H1 (cell line): Measurements from ENCODE around the gene SLC25A48. TPM values are rescaled to one million over a fixed set of nuclear protein-coding genes. Genes with fewer than 3 reads are reported as not detected.

Experiments
- CTCF ChIA-PET: fragments of 300-600 bp; sonication (Branson Sonifier 250); formaldehyde crosslinking; loops from one replicate; lab custom pipeline; 2021; ENCODE audit not compliant: partially characterized antibody; lab: Charles Lee
- POLR2A ChIA-PET: fragments of 300-600 bp; sonication (Branson Sonifier 250); formaldehyde crosslinking; loops from one replicate; lab custom pipeline; 2021; ENCODE audit warnings: inconsistent platforms; ENCODE audit not compliant: partially characterized antibody; lab: Charles Lee
- DNase-seq, 2 experiments: peaks; one replicate each; pipeline versions ENCODE4 v3.0.0 to v3.0.0-alpha.2; 2010 to 2022; ENCODE audit warnings: low spot score in 2 of 2, low read depth in 1 of 2, mixed read lengths in 1 of 2
- FAIRE-seq: peaks from 2 replicates; lab custom pipeline; 2011; peaks lifted over from hg19 to GRCh38; lab: Jason Lieb, UNC
- H2AFZ ChIP-seq: 2 replicates; pipeline ENCODE4 v1.8.1; 2012; ENCODE audit warnings: low read length, inconsistent platforms
- H2AK5ac ChIP-seq: 2 replicates; pipeline ENCODE4 v1.6.1; 2013; ENCODE audit warnings: low read depth, low read length
- H2BK120ac ChIP-seq: replicated peaks from 2 replicates; pipeline ENCODE3; 2013; ENCODE audit warnings: low read depth, low read length, inconsistent platforms
- H2BK12ac ChIP-seq: 2 replicates; pipeline ENCODE4 v1.6.1; 2013; ENCODE audit warnings: low read depth, low read length
- H2BK15ac ChIP-seq: 2 replicates; pipeline ENCODE4 v1.6.1; 2013; ENCODE audit warnings: low read length
- H2BK20ac ChIP-seq: 2 replicates; pipeline ENCODE4 v1.6.1; 2013; ENCODE audit warnings: low read length
- H2BK5ac ChIP-seq: 2 replicates; pipeline ENCODE4 v1.6.1; 2013; ENCODE audit warnings: low read depth, low read length
- H3K14ac ChIP-seq: 2 replicates; pipeline ENCODE4 v1.6.1; 2013; ENCODE audit warnings: inconsistent platforms; ENCODE audit not compliant: insufficient read length
- H3K18ac ChIP-seq: 2 replicates; pipeline ENCODE4 v1.6.1; 2013; ENCODE audit warnings: low read length; ENCODE audit errors: extremely low read depth
- H3K23ac ChIP-seq: 2 replicates; pipeline ENCODE4 v1.6.1; 2013; ENCODE audit warnings: inconsistent platforms; ENCODE audit not compliant: insufficient read length
- H3K23me2 ChIP-seq: 2 replicates; pipeline ENCODE4 v1.6.1; 2013; ENCODE audit warnings: low read depth, low read length
- H3K27ac ChIP-seq: 2 replicates; pipeline ENCODE4 v1.6.1; 2011; ENCODE audit warnings: low read depth, low read length, inconsistent platforms
- H3K27me3 ChIP-seq, 4 experiments: replicated peaks in 1 of 4; 1 replicate in 1 of 4; 2 replicates in 3 of 4; pipeline versions ENCODE4 v1.6.1 to v1.8.1; 2011 to 2013; ENCODE audit warnings: low read length in 3 of 4, mild to moderate bottlenecking in 3 of 4, inconsistent platforms in 2 of 4, mixed read lengths in 2 of 4, moderate library complexity in 1 of 4; ENCODE audit not compliant: control insufficient read depth in 3 of 4, insufficient read depth in 3 of 4; ENCODE audit errors: extremely low read depth in 1 of 4
- H3K36me3 ChIP-seq, 4 experiments: 2 replicates each; pipeline versions ENCODE4 v1.6.1 to v1.8.1; 2011 to 2013; ENCODE audit warnings: mild to moderate bottlenecking in 4 of 4, low read length in 3 of 4, moderate library complexity in 2 of 4, control low read depth in 1 of 4, inconsistent platforms in 1 of 4; ENCODE audit not compliant: insufficient read depth in 4 of 4, control insufficient read depth in 2 of 4
- H3K4ac ChIP-seq: replicated peaks from 2 replicates; pipeline ENCODE3; 2013; ENCODE audit warnings: low read length, low read depth, mixed read lengths, inconsistent platforms; ENCODE audit not compliant: insufficient read length
- H3K4me1 ChIP-seq, 4 experiments: replicated peaks in 1 of 4; 1 replicate in 1 of 4; 2 replicates in 3 of 4; pipeline versions ENCODE4 v1.6.1 to v1.8.1; 2011 to 2013; ENCODE audit warnings: low read length in 3 of 4, inconsistent platforms in 2 of 4, mixed read lengths in 1 of 4; ENCODE audit not compliant: insufficient read depth in 4 of 4, control insufficient read depth in 3 of 4
- H3K4me2 ChIP-seq, 2 experiments: 2 replicates each; pipeline versions ENCODE4 v1.6.1 to v1.8.1; 2011 to 2013; ENCODE audit warnings: low read depth in 2 of 2, low read length in 2 of 2, control low read depth in 1 of 2, inconsistent platforms in 1 of 2, mild to moderate bottlenecking in 1 of 2; ENCODE audit not compliant: insufficient read depth in 1 of 2
- H3K4me3 ChIP-seq, 4 experiments: fragments of 200-600, 300-600 bp in 1 of 4; sonication (generic), shearing (Covaris generic), sonication (Bioruptor Twin) in 1 of 4; 2 replicates each; pipeline versions ENCODE4 v1.5.1 to v1.8.1; 2011 to 2016; ENCODE audit warnings: low read length in 4 of 4, low read depth in 3 of 4, control low read depth in 2 of 4, inconsistent platforms in 2 of 4, mild to moderate bottlenecking in 2 of 4, mixed read lengths in 1 of 4, moderate library complexity in 1 of 4; ENCODE audit not compliant: insufficient read depth in 2 of 4; ENCODE audit errors: extremely low read depth in 1 of 4
- H3K56ac ChIP-seq: replicated peaks from 2 replicates; pipeline ENCODE3; 2013; ENCODE audit warnings: low read depth, mild to moderate bottlenecking, mixed read lengths, low read length, inconsistent platforms; ENCODE audit not compliant: insufficient read length
- H3K79me1 ChIP-seq: 2 replicates; pipeline ENCODE4 v1.6.1; 2013; ENCODE audit warnings: low read depth, low read length, control low read depth
- H3K79me2 ChIP-seq, 2 experiments: 2 replicates each; pipeline versions ENCODE4 v1.6.1 to v1.8.1; 2012 to 2013; ENCODE audit warnings: low read length in 2 of 2, mild to moderate bottlenecking in 2 of 2, inconsistent platforms in 1 of 2; ENCODE audit not compliant: insufficient read depth in 2 of 2, control insufficient read depth in 1 of 2
- H3K9ac ChIP-seq, 4 experiments: replicated peaks in 1 of 4; 1 replicate in 1 of 4; 2 replicates in 3 of 4; pipeline versions ENCODE4 v1.6.1 to v1.8.1; 2011 to 2013; ENCODE audit warnings: low read depth in 3 of 4, low read length in 3 of 4, control low read depth in 2 of 4, mild to moderate bottlenecking in 2 of 4, moderate library complexity in 2 of 4, inconsistent platforms in 1 of 4; ENCODE audit errors: extremely low read depth in 1 of 4
- H3K9me3 ChIP-seq, 2 experiments: 2 replicates each; pipeline versions ENCODE4 v1.6.1 to v1.8.1; 2012 to 2013; ENCODE audit warnings: mild to moderate bottlenecking in 2 of 2, moderate library complexity in 2 of 2, control low read depth in 1 of 2, inconsistent platforms in 1 of 2, low read depth in 1 of 2, low read length in 1 of 2, mixed read lengths in 1 of 2; ENCODE audit not compliant: insufficient read depth in 2 of 2
- H4K20me1 ChIP-seq, 2 experiments: replicated peaks in 1 of 2; 2 replicates each; pipeline versions ENCODE3 to v1.8.1; 2011 to 2013; ENCODE audit warnings: inconsistent platforms in 2 of 2, low read length in 2 of 2, mild to moderate bottlenecking in 1 of 2; ENCODE audit not compliant: insufficient read depth in 2 of 2, control insufficient read depth in 1 of 2
- H4K5ac ChIP-seq: 2 replicates; pipeline ENCODE4 v1.6.1; 2013; ENCODE audit warnings: low read length, low read depth, mixed read lengths, inconsistent platforms; ENCODE audit not compliant: insufficient read length
- H4K8ac ChIP-seq: 2 replicates; pipeline ENCODE4 v1.8.0; 2013; ENCODE audit warnings: mild to moderate bottlenecking, moderate library complexity, low read length, inconsistent platforms; ENCODE audit not compliant: insufficient read depth; ENCODE audit errors: extremely low read depth
- H4K91ac ChIP-seq: replicated peaks from 2 replicates; pipeline ENCODE3; 2013; ENCODE audit warnings: low read length, mixed read lengths, inconsistent platforms; ENCODE audit not compliant: insufficient read length
- KDM1A ChIP-seq: fragments of 200-600, 300-600 bp; sonication (generic); IDR thresholded peaks from 2 replicates; pipeline ENCODE4 v1.7.1; 2016; ENCODE audit warnings: mild to moderate bottlenecking, low read length, borderline replicate concordance
- MAFK ChIP-seq: IDR thresholded peaks from 2 replicates; pipeline ENCODE4 v1.6.1; 2012; ENCODE audit warnings: low read depth, mild to moderate bottlenecking, improper control_type of control experiment, low read length
- TBP ChIP-seq: IDR thresholded peaks from 2 replicates; pipeline ENCODE4 v1.6.1; 2011; ENCODE audit warnings: low read depth, low read length, improper control_type of control experiment
- WGBS, 2 experiments: shearing (Covaris generic) in 1 of 2; methylation state at CpG; one replicate each; pipeline versions ENCODE4 v1.1.6 to v1.1.7; 2013 to 2015; ENCODE audit warnings: low lambda C conversion rate in 2 of 2, mixed read lengths in 2 of 2, inconsistent platforms in 1 of 2, low coverage in 1 of 2, missing lambda C conversion rate in 1 of 2; ENCODE audit not compliant: insufficient replicate concordance in 2 of 2, insufficient coverage in 1 of 2, insufficient read length in 1 of 2; ENCODE audit errors: extremely low coverage in 1 of 2, missing lambda C conversion rate in 1 of 2; 5-methylcytosine and 5-hydroxymethylcytosine counted together
- polyA plus RNA-seq, 7 experiments: library from polyadenylated mRNA; depleted of rRNA in 3 of 7; stranded (reverse) in 5 of 7; unstranded in 2 of 7; fragments of >200 nt in 5 of 7; fragments of 200-250 nt in 2 of 7; gene quantifications; 1 replicate in 5 of 7; 2 replicates in 1 of 7; 4 replicates in 1 of 7; pipeline versions ENCODE4 v1.2.1 to v1.2.3, GENCODE V29; 2011 to 2013; ENCODE audit warnings: missing spikeins in 2 of 7, mixed read lengths in 2 of 7
- total RNA-seq: library from RNA; stranded (reverse); fragmentation: NEBNext Ultra II Directional; extraction: Animal tissue kit (Norgen Biotek cat#: 25700); gene quantifications from 2 replicates; pipeline ENCODE4 v1.2.1, GENCODE V29; 2021

Gene SLC25A48
- total and polyA plus RNA-seq, 2 of the 8 experiments (the other 6 are each of a cell fraction or from before 2014, with no cell fraction given), result 1.3 to 1.8 TPM

- H3K14ac ChIP-seq, result no peak overlapping the region
- H2BK120ac ChIP-seq, result no peak overlapping the region
- no peaks in the 10 kb centered on the region for H3K36me3 ChIP-seq
- H2AFZ ChIP-seq, result no peak overlapping the region
- no peaks in the 10 kb centered on the region for H3K23me2 ChIP-seq
- H3K23ac ChIP-seq, result no peak overlapping the region
- TF ChIP-seq TBP (no peak), KDM1A (no peak), MAFK (peak; percentile 93)
- H2BK20ac ChIP-seq, result no peak overlapping the region
- H3K27ac ChIP-seq, result no peak overlapping the region
- no peak overlapping the region for H3K56ac ChIP-seq
- FAIRE-seq (no peak), DNase-seq (no peak)
- POLR2A ChIA-PET, result no interaction called here
- peaks cover 2 to 7% (median 5%) of the 10 kb centered on the region in 4 experiments for H3K27me3 ChIP-seq
- WGBS, 2 experiments, result 89% methylated on average over 5 of the region's 5 CpGs; no CpG with 5 or more reads in 1 of the 2 experiments
- no peaks in the 10 kb centered on the region for H4K20me1 ChIP-seq
- H3K9ac ChIP-seq, result no peak overlapping the region
- no peak overlapping the region for H3K18ac ChIP-seq
- H4K91ac ChIP-seq, result no peak overlapping the region
- H3K4me1 ChIP-seq, result no peaks in the 10 kb centered on the region; a peak in 1 of 7 replicates
- no peak overlapping the region for H4K5ac ChIP-seq
- H3K4me3 ChIP-seq, result no peak overlapping the region
- H2AK5ac ChIP-seq, result no peak overlapping the region
- no peaks in the 10 kb centered on the region for H3K79me1 ChIP-seq
- H3K4me2 ChIP-seq, result no peak overlapping the region
- H2BK12ac ChIP-seq, result no peak overlapping the region
- no peak overlapping the region for H2BK15ac ChIP-seq
- no peak overlapping the region for H2BK5ac ChIP-seq
- no peak overlapping the region for H3K4ac ChIP-seq
- H3K79me2 ChIP-seq, result no peaks in the 10 kb centered on the region
- H4K8ac ChIP-seq, result no peak overlapping the region
- CTCF ChIA-PET, result interaction anchor here (0.9 to 1.6 kb wide), 7 partner anchors 7 to 275 kb away, joined by 3 read pairs; no protein-coding TSS in a partner anchor
- no peaks in the 10 kb centered on the region for H3K9me3 ChIP-seq
Measured at GRCh38 chr5:135937245-135937911, 102.9 kb downstream of the SLC25A48 start.
